Activated effector memory CD4-positive, alpha-beta T cell treated with anti-CD3 and anti-CD28 coated beads, Interleukin-2, amount 50 U/mL, for 16 hours (primary cell): ENCODE data around the gene GNRH2.
"Not testable (repeated sequence)": the region's sequence is repeated elsewhere in the genome, so short reads cannot be mapped to it uniquely, and the experiment has no call there.

Experiments used
- DNase-seq: peaks from one replicate; pipeline ENCODE4 v3.0.0-alpha.2; 2020

GNRH2 gene

GRCh38 chr20:3075315-3075714 is 31.9 kb downstream of the GNRH2 start:
- DNase-seq = not testable (repeated sequence)

- DNase-seq = no peak
Observed at GRCh38 chr20:3077618-3078134, 34.3 kb downstream of the GNRH2 start.

- DNase-seq = no peak
Observed at GRCh38 chr20:3080939-3081388, 37.5 kb downstream of the GNRH2 start.

- DNase-seq = no peak
Observed at GRCh38 chr20:3081641-3082040, 38.2 kb downstream of the GNRH2 start.

- DNase-seq = no peak
Observed at GRCh38 chr20:3082306-3082951, 39.0 kb downstream of the GNRH2 start.

GRCh38 chr20:3082955-3083952 is 39.8 kb downstream of the GNRH2 start:
- DNase-seq = no peak

GRCh38 chr20:3084283-3084985 is 41.0 kb downstream of the GNRH2 start, which contains the start of gene AVP:
Gene AVP (minus strand): TSS chr20:3084724. CDS start chr20:3084674, 50 bp downstream.
- DNase-seq = no peak

GRCh38 chr20:3084986-3085360 is 41.6 kb downstream of the GNRH2 start:
- DNase-seq = no peak

GRCh38 chr20:3085571-3086072 is 42.2 kb downstream of the GNRH2 start:
- no peak for DNase-seq

- no peak for DNase-seq
Observed at GRCh38 chr20:3088031-3088430, 44.6 kb downstream of the GNRH2 start.

- DNase-seq = no peak
Observed at GRCh38 chr20:3090565-3090964, 47.1 kb downstream of the GNRH2 start.

- DNase-seq = peak; percentile 74
Observed at GRCh38 chr20:3092611-3093379, 49.4 kb downstream of the GNRH2 start.

GRCh38 chr20:3093861-3094361 is 50.5 kb downstream of the GNRH2 start:
- DNase-seq = no peak

GRCh38 chr20:3094848-3095629 is 51.6 kb downstream of the GNRH2 start:
- DNase-seq = no peak
